ENCODE measurements around the gene ZFHX2. TPM values are rescaled to one million over a fixed set of nuclear protein-coding genes. Genes with fewer than 3 reads are reported as not detected.

Gene ZFHX2
- total and polyA plus RNA-seq, 2 of the 13 experiments (the other 11 are each of a cell fraction or from before 2014, with no cell fraction given), result 0.17 to 0.44 TPM

DNA sequence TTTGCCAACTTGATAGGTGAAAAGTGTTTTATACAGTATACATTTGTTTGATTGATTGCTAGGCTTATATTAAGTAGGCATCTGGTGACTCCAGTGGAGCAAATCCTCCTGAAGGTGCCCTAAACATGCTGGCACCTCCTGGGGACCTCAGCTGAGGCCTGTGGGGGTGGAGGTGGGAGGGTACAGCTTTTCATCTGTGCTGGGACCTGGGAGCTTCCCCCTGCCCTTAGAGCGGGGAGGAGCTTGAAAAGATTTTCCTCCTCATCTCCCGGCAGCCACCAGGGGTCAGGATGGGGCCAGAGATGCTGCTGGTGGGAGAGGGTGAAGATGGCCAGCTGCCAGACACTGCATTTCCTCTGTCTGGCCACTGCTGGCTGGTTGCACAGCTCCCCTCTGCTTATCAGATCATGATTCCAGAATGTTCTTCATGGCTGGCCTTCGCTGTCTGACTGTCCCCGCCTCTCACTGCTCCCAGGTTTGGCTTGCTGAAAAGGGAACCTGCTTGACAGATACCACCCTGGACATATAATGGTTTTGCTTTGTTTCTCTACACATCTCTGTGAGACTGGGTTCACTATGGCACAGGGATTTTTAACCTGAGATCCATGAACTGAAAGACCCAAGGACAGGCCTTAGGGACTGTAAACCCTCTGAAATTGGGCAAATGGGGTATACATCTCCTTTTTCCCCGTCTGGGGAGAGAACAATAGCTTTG is 37.5 kb upstream of the ZFHX2 start (continued):
- TF ChIP-seq HIVEP1 (CRISPR knock-in tag; IDR thresholded peaks at IDR 0.05) (peak; percentile 78), ZNF253 (CRISPR knock-in tag; IDR thresholded peaks at IDR 0.05; ENCODE audit: borderline replicate concordance) (peak; percentile 65; the same call in 1 of the 2 replicates), SKI (IDR thresholded peaks at IDR 0.05; ENCODE audit: partially characterized antibody) (peak; percentile 98), RFXANK (CRISPR knock-in tag; IDR thresholded peaks at IDR 0.05) (peak; percentile 87; the same call in 1 of the 2 replicates), KMT2B (CRISPR knock-in tag; IDR thresholded peaks at IDR 0.05) (peak; percentile 91), MED8 (CRISPR knock-in tag; IDR thresholded peaks at IDR 0.05; ENCODE audit: insufficient replicate concordance) (peak; percentile 69), ZNF572 (CRISPR knock-in tag; IDR thresholded peaks at IDR 0.05) (0 out of 2 replicates have a peak, but pooled peaks have one; percentile 35), NR2C2 (CRISPR knock-in tag; IDR thresholded peaks at IDR 0.05; ENCODE audit: borderline replicate concordance) (peak; percentile 76), ZKSCAN1 (IDR thresholded peaks at IDR 0.05; ENCODE audit: low read length) (peak; percentile 85), ZKSCAN5 (CRISPR knock-in tag; IDR thresholded peaks at IDR 0.05) (0 out of 2 replicates have a peak, but pooled peaks have one; percentile 35), ASH2L (IDR thresholded peaks at IDR 0.05; ENCODE audit: insufficient read length, low read depth, low read length) (peak; percentile 56), ATM (IDR thresholded peaks at IDR 0.05; ENCODE audit: borderline replicate concordance) (no peak), ZFP41 (CRISPR knock-in tag; IDR thresholded peaks at IDR 0.05; ENCODE audit: borderline replicate concordance) (peak; percentile 71; the same call in 1 of the 2 replicates), TOPORS (CRISPR knock-in tag; IDR thresholded peaks at IDR 0.05) (peak; percentile 98), CHD2 (IDR thresholded peaks at IDR 0.05; ENCODE audit: low read depth, low read length) (peak; percentile 54; the same call in 1 of the 2 replicates), FLYWCH1 (CRISPR knock-in tag; IDR thresholded peaks at IDR 0.05) (no peak), MAF1 (CRISPR knock-in tag; IDR thresholded peaks at IDR 0.05; ENCODE audit: borderline replicate concordance) (peak; percentile 50; the same call in 1 of the 2 replicates), SSRP1 (CRISPR knock-in tag; IDR thresholded peaks at IDR 0.05) (peak; percentile 97)
- TF ChIP-seq, protein P1, sequence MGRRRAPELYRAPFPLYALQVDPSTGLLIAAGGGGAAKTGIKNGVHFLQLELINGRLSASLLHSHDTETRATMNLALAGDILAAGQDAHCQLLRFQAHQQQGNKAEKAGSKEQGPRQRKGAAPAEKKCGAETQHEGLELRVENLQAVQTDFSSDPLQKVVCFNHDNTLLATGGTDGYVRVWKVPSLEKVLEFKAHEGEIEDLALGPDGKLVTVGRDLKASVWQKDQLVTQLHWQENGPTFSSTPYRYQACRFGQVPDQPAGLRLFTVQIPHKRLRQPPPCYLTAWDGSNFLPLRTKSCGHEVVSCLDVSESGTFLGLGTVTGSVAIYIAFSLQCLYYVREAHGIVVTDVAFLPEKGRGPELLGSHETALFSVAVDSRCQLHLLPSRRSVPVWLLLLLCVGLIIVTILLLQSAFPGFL (CRISPR knock-in tag; IDR thresholded peaks at IDR 0.05), result no peak
- TF ChIP-seq, protein P2, sequence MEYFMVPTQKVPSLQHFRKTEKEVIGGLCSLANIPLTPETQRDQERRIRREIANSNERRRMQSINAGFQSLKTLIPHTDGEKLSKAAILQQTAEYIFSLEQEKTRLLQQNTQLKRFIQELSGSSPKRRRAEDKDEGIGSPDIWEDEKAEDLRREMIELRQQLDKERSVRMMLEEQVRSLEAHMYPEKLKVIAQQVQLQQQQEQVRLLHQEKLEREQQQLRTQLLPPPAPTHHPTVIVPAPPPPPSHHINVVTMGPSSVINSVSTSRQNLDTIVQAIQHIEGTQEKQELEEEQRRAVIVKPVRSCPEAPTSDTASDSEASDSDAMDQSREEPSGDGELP (IDR thresholded peaks at IDR 0.05; ENCODE audit: borderline replicate concordance, low read depth), result peak; percentile 90
- TF ChIP-seq, protein P3, sequence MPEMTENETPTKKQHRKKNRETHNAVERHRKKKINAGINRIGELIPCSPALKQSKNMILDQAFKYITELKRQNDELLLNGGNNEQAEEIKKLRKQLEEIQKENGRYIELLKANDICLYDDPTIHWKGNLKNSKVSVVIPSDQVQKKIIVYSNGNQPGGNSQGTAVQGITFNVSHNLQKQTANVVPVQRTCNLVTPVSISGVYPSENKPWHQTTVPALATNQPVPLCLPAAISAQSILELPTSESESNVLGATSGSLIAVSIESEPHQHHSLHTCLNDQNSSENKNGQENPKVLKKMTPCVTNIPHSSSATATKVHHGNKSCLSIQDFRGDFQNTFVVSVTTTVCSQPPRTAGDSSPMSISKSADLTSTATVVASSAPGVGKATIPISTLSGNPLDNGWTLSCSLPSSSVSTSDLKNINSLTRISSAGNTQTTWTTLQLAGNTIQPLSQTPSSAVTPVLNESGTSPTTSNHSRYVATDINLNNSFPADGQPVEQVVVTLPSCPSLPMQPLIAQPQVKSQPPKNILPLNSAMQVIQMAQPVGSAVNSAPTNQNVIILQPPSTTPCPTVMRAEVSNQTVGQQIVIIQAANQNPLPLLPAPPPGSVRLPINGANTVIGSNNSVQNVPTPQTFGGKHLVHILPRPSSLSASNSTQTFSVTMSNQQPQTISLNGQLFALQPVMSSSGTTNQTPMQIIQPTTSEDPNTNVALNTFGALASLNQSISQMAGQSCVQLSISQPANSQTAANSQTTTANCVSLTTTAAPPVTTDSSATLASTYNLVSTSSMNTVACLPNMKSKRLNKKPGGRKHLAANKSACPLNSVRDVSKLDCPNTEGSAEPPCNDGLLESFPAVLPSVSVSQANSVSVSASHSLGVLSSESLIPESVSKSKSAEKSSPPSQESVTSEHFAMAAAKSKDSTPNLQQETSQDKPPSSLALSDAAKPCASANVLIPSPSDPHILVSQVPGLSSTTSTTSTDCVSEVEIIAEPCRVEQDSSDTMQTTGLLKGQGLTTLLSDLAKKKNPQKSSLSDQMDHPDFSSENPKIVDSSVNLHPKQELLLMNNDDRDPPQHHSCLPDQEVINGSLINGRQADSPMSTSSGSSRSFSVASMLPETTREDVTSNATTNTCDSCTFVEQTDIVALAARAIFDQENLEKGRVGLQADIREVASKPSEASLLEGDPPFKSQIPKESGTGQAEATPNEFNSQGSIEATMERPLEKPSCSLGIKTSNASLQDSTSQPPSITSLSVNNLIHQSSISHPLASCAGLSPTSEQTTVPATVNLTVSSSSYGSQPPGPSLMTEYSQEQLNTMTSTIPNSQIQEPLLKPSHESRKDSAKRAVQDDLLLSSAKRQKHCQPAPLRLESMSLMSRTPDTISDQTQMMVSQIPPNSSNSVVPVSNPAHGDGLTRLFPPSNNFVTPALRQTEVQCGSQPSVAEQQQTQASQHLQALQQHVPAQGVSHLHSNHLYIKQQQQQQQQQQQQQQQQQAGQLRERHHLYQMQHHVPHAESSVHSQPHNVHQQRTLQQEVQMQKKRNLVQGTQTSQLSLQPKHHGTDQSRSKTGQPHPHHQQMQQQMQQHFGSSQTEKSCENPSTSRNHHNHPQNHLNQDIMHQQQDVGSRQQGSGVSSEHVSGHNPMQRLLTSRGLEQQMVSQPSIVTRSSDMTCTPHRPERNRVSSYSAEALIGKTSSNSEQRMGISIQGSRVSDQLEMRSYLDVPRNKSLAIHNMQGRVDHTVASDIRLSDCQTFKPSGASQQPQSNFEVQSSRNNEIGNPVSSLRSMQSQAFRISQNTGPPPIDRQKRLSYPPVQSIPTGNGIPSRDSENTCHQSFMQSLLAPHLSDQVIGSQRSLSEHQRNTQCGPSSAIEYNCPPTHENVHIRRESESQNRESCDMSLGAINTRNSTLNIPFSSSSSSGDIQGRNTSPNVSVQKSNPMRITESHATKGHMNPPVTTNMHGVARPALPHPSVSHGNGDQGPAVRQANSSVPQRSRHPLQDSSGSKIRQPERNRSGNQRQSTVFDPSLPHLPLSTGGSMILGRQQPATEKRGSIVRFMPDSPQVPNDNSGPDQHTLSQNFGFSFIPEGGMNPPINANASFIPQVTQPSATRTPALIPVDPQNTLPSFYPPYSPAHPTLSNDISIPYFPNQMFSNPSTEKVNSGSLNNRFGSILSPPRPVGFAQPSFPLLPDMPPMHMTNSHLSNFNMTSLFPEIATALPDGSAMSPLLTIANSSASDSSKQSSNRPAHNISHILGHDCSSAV (CRISPR knock-in tag; IDR thresholded peaks at IDR 0.05; ENCODE audit: borderline replicate concordance), result peak; percentile 82; the same call in 1 of the 2 replicates

All from HepG2 (cell line).